Activated CD8-positive, alpha-beta memory T cell treated with anti-CD3 and anti-CD28 coated beads for 36 hours (primary cell): Measurements from ENCODE around the gene PRTN3. TPM values are rescaled to one million over a fixed set of nuclear protein-coding genes. Genes with fewer than 3 reads are reported as not detected.
"Not testable (repeated sequence)": the region's sequence is repeated elsewhere in the genome, so short reads cannot be mapped to it uniquely, and the experiment has no call there.

Experiments used
- CTCF ChIA-PET: fragments of 350-600 bp; sonication (Branson Sonifier 250); formaldehyde crosslinking; loops from one replicate; lab custom pipeline; 2021; ENCODE audit warnings: antibody characterized with exemption; lab: Charles Lee
- POLR2A ChIA-PET: fragments of 350-600 bp; sonication (Branson Sonifier 250); formaldehyde crosslinking; loops from one replicate; lab custom pipeline; 2021; ENCODE audit warnings: antibody characterized with exemption; lab: Charles Lee
- total RNA-seq, 2 experiments: library from RNA; stranded (reverse); gene quantifications; one replicate each; pipeline ENCODE4 v1.2.3, GENCODE V29; 2021

PRTN3 gene
- total RNA-seq, 2 experiments from 2014 or later, result not detected

DNA sequence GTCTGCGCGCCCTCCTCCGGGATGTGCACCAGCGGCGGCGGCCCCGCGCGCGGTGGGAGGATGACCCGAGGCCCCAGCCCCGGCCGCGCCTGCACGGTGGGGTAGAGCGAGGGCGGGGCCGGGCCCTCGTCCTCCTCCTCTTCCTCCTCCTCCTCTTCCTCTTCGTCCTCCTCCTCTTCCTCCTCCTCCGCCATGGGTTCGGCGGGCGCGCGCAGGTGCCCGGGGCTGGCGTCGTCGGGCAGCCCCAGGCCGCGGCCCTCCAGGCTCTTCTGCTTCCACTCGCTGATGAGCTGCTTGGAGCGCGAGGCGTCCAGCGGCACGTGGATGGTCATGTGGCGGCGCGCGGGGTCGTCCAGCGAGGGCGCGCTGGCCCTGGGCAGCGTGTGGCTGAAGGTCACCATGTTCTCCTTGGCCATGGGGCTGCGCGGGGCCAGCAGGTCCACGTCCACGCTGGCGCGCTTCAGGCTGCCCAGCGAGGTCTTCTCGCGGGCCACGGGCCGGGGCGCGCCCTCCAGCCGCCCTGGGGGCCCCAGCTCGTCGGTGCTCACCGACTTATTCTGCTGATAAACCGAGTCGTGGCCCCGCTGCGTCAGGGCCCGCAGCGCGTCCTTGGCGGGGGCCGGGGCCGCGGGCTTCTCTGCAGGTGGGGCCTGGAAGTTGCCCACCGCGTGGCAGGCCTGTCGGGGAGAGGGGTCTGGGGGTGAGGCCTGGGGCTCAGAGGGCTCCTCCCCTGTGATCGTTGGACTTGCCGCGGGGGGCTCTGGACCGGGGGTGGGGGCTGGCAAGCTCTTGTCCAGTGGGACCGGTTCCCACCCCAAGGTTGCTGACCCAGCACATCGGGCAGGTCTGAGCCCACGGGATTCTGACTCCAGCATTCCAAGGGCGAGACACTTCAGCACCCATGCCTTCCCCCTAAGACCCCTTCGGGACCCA is 27.3 kb upstream of the PRTN3 start:
- POLR2A ChIA-PET, result interaction anchor here (0.6 kb wide), 1 partner anchor 11 kb away, joined by 3 read pairs; no protein-coding TSS in a partner anchor
- CTCF ChIA-PET, result no interaction called here

DNA sequence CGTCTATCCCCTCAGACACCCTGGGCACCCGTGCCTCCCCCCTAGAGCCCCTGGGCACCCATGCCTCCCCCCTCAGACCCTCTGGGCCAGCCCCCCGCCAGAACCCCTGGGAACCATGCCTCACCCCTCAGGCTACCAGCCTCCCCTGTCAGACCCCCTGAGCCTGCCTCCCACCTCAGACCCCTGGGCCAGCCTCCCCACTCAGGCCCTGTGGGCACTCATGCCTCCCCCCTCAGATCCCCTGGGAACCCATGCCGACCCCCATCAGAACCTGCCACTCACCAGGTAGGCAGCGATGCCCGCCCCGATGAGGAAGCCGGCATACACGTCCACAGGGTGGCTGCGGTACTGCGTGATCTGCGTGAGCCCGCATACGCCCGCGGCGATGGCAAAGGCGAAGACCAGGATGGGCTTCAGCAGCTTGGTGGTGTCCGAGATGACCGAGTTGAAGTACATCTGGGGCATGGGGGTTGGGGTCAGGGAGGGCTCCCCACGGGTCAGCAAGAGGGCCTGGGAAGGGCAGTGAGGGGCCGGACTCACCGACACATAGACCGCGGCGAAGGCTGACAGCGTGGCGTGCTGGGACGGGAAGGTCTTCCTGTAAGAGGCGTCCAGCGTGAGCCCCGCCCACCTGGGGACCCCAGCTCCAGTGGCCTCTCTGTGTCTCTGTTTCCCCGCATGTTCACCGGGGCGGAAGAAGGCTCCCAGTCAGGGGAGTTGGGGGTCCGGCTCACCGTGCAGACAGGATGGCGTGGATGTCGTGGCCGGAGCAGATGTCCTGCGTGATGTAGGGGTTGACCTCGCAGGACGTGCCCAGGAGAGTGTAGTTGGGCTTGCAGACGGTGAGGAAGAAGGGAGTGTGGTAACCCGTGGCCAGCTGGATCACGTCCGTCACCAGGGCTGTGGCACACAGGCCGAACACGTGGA is 26.4 kb upstream of the PRTN3 start:
- POLR2A ChIA-PET, result interaction anchor here (0.6 kb wide), 2 partner anchors 12 to 123 kb away, joined by 3 to 9 read pairs; no protein-coding TSS in a partner anchor
- CTCF ChIA-PET, result no interaction called here

DNA sequence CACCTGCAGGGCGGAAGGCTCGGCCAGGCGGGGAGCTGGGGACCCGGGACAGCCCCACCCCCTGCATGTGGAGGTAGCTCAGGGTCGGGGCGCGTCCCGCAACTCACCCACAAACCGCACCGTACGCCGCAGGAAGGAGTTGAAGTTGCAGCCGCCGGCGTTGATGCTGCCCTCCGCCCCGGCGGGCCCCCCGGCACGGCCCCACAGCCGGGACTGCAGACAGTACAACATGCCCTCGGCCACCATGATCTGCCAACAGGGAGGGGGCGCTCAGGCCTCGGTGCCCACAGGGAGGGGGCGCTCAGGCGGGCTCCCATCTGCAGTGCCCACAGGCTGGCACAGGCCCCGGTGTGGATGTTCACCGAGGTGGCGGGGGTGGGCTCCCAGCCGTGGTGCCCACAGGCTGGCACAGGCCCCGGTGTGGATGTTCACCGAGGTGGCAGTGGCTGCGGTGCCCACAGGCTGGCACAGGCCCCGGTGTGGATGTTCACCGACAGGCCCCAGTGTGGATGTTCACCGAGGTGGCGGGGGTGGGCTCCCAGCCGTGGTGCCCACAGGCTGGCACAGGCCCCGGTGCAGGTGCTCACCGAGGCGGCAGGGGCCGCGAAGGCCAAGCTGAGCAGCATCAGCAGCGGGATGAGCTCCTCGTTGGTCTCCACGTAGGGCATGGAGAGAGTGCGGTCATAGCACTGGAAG is 25.6 kb upstream of the PRTN3 start:
- POLR2A ChIA-PET, result interaction anchor here (0.6 kb wide), 1 partner anchor 123 kb away, joined by 9 read pairs; no protein-coding TSS in a partner anchor
- CTCF ChIA-PET, result no interaction called here

DNA sequence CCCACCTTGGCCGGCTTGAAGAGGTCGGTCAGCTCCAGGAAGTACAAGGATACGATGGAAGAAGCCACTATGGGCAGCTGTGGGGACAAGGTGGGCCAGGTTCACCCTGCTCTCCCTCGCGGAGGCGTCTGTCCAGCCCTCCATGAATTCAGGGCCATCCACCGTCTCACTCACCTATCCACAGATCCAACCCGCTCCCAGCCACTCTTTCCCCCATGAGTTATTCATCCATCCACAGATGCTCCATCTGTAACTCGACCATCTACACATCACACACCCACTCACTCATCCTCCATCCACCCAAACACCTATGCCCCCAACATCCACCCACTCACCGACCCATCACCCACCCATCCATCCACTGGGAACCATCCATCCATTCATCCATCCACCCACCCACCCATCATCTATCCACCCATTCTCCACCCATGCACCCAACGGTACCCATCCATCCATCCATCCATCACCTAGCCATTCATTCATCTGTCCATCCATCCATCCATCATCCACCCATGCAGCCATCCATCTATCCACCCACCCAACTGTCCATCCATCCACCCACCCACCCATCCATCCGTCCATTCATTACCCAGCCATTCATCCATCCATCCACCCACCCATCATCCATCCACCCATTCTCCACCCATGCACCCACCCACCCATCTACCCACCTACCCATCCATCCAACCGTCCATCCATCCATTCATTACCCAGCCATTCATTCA is 24.9 kb upstream of the PRTN3 start:
- ChIA-PET CTCF (no interaction called here), POLR2A (no interaction called here)

DNA sequence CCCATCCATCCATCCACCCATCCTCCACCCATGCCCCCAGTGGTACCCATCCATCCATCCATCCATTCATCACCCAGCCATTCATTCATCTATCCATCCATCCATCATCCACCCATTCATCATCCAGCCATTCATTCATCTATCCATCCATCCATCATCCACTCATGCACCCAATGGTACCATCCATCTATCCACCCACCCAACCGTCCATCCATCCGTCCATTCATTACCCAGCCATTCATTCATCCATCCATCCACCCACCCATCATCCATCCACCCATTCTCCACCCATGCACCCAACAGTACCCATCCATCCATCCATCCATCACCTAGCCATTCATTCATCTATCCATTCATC is 24.3 kb upstream of the PRTN3 start:
- ChIA-PET CTCF (no interaction called here), POLR2A (no interaction called here)

DNA sequence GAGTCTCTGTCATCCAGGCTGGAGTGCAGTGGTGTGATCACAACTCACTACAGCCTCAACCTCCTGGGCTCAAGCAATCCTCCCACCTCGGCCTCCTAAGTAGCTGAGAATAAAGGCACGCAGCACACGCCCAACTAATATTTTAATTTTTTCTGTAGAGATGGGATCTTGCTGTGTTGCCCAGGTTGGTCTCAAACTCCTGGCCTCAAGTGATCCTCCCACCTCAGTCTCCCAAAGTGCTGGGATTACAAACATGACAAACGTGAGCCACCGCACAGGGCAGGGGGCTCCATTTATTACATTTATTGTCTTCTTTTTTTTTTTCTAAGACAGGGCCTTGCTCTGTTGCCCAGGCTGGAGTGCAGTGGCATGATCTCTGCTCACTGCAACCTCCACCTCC is 20.6 kb upstream of the PRTN3 start:
- POLR2A ChIA-PET, result not testable (repeated sequence)
- CTCF ChIA-PET, result interaction anchor here (0.5 to 1.9 kb wide), 3 partner anchors 44 to 163 kb away, joined by 3 to 4 read pairs (median 4); no protein-coding TSS in a partner anchor

DNA sequence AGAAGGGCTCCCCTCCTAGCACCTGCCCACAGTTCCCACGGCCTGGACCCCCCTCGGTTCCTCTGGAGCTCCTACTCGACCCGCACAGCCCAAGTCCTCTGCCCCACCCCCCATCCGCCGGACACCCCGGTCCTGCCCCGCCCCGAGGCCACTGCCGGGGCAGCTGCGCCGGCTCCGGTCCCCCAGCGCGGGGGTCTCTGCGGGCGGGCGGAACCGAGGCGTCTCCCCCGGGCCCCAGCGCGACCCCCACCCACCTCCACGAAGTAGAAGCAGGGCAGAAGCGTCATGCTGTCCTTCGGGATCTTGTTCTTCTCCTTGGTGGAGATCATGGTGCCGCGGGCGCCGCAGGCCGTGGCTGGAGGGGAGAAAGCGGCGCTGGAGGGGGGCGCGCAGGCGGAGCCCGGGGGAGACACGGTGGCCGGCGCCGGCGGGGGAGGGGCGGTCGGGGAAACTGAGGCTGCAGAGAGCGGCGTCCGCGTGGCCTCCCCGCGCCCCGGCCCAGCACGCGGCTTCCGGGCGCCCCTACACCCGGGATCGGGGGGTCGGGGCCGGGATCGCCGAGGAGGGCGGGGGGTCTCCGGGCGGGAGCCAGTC is 19.5 kb upstream of the PRTN3 start:
- CTCF ChIA-PET, result interaction anchor here (1.9 kb wide), 1 partner anchor 162 kb away, joined by 4 read pairs; no protein-coding TSS in a partner anchor
- POLR2A ChIA-PET, result no interaction called here

DNA sequence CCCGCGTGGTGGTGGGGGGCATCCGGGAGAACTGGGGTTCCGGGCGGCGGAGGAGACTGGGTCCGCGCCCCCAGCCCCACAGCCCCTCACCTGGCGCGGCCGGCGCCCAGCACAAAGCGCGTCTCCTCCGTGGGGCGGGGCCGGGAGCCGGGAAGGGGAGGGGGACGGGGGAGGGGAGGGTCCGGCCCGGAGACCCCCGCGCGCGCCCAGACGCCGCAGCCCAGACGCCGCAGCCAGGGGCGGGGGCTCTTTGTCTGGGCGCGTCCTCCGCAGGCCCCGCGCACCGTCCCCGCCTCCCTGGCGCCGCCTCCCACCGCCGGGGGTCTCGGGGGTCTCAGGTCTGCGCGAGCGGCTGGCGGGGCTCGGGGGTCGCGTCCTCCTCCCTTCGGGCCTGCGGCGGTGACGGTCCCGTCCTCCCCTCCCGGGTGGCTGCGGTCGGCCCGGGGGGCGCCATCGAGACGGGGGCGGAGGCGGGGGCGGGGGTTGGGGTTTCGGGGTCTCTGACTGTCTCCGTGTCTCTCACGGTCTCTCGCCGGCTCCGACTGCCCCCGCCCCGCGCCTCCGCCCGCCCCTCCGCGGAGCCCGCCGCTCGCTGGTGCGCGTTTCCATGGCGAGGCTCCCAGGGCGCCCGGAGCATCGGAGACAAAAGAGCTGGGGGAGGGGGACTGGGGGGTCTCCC is 18.8 kb upstream of the PRTN3 start, which contains the start of gene PLPPR3:
Gene PLPPR3 (minus strand): TSS at position 131 of the 679 bp plus-strand sequence. CDS start 396 bp downstream, outside the sequence.
- CTCF ChIA-PET, result no interaction called here
- POLR2A ChIA-PET, result no interaction called here

DNA sequence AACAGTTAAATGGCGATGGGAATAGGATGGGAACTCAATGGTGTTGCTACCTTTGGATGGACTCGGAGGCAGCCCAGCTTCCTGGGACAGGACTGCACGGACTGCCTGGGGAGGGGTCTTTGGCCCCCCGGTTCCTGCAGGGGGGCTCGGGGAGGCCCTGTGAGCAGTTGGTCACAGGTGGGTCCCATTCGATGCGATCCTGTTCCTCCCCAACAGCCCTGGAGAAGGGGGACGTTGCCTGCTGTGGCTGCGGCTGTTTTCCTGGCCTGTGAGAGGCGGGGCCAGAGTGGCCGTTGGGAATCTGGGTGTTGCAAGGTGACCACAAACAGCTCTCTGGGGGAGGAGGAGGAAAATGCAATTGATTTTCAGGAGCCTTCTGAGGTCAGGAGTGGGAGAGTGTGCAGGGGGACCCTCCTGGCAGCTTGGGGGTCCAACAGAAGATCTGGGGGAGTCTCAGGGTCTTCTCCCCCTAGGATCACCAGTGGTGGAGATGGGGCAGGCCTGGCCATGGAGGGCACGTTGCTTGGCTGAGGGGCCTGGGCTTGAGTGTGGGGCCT is 17.2 kb upstream of the PRTN3 start:
- ChIA-PET POLR2A (no interaction called here), CTCF (no interaction called here)

DNA sequence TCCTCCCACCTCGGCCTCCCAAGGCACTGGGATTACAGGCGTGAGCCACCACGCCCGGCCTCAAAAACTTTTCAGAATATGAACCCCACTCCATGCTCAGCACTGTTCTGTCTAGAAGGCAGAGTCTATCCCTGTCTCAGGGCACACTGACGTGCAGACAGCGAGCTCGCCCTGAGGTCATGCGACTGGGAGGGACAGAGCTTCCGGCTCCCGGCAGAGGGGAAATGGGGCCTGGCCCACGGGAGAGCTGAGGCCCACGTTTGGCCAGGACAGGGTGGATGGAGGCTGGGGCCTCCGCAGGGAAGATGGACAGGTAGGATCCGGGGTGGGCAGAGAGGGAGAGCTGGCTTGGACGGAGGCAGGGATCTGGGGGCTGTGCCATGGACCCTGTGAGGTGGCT is 15.9 kb upstream of the PRTN3 start:
- CTCF ChIA-PET, result no interaction called here

DNA sequence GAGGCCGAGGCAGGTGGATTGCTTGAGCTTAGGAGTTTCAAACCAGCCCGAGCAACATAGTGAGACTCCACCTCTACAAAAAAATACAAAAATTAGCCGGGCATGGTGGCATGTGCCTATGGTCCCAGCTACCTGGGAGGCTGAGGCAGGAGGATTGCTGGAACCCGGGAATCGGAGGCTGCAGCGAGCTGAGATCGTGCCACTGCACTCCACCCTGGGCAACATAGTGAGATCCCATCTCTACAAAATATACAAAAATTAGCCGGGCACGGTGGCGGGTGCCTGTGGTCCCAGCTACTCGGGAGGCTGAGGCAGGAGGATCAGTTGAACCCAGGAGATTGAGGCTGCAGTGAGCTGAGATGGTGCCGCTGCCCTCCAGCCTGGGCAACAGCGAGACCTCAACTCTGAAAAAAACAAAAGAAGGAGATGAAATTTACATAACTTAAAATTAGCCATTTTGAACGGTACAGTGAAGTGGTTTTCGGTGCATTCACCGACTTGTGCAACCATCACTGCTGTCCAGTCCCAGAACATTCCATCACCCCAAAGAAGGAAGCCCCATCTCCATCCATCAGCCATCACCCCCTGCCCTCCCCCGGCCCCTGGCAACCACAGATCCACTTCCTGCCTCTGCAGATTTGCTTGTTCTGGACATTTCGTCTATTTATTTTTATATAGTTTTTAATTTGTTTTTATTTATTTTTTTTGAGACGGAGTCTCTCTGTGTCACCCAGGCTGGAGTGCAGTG is 14.7 kb upstream of the PRTN3 start:
- CTCF ChIA-PET, result no interaction called here
- POLR2A ChIA-PET, result interaction anchor here (0.7 kb wide), 1 partner anchor 8 kb away, joined by 3 read pairs; no protein-coding TSS in a partner anchor

More for the DNA sequence above, 15.9 kb upstream of the PRTN3 start:
- POLR2A ChIA-PET, result no interaction called here

DNA sequence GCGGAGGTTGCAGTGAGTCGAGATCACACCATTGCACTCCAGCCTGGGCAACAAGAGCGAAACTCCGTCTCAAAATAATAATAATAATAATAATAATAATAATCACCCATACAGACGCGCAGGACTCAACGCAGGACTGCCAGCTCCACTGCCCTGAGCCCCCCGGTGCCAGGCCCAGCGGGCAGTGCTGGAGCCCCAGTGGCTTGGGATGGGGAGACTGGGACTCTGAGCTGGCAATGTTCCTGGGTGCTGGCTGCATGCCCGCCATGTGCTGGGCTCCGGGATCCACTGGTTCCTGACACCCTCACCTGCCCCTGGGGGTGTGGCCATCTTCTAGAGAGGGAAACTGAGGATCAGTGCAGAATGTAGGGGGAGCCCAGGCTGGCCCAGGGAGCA is 13.5 kb upstream of the PRTN3 start:
- CTCF ChIA-PET, result interaction anchor here (0.5 kb wide), 1 partner anchor 253 kb away, joined by 3 read pairs; no protein-coding TSS in a partner anchor
- POLR2A ChIA-PET, result interaction anchor here (0.6 kb wide), 1 partner anchor 100 kb away, joined by 3 read pairs; no protein-coding TSS in a partner anchor

DNA sequence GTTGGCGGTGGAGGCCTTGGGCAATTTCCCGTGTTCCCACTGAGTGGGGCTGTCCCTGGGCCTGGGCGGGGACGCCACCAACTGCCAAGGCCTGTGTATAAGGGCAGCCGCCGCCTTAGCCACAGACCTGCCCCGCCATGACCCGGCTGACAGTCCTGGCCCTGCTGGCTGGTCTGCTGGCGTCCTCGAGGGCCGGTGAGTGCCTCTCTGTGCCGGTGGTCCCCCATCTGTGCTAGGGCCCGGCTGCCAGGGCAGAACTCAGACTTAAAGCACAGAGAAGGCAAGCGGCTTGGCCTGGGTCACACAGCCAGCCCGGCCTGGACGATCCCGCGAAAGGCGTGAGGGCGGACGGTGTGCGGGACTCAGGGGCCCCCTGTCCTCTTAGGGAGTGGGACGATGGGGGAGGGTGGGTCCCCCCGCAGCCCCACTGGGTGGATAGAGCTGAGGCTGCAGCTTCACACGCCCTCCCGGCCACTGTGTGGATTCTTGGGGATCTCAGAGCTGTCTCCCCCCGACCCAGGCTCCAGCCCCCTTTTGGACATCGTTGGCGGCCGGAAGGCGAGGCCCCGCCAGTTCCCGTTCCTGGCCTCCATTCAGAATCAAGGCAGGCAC is 13.0 kb upstream of the PRTN3 start, which contains the start of gene AZU1:
Gene AZU1 (plus strand): TSS at position 128 of the 612 bp plus-strand sequence. CDS start 10 bp downstream, at position 138.
- ChIA-PET POLR2A (no interaction called here), CTCF (interaction anchor here (0.5 kb wide), 1 partner anchor 253 kb away, joined by 3 read pairs; no protein-coding TSS in a partner anchor)

DNA sequence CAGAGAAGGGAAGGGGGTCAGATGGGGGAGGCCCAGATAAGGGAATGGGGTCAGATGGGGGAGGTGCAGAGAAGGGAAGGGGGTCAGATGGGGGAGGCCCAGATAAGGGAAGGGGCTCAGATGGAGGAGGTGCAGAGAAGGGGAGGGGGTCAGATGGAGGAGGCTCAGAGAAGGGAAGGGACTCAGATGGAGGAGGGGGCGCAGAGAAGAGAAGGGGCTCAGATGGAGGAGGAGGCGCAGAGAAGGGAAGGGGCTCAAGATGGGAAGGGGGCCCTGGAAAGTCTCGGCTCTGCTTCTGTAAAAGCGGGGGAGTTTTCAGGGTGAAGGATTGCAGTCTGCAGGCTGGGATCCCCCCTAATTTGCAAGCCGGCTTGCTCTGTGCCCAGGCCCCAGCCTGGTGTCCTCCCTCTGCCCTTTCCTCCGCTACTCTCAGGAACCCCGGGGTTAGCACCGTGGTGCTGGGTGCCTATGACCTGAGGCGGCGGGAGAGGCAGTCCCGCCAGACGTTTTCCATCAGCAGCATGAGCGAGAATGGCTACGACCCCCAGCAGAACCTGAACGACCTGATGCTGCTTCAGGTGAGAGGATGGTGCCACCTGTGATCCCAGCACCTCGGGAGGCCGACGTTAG is 11.6 kb upstream of the PRTN3 start:
- ChIA-PET CTCF (no interaction called here), POLR2A (no interaction called here)
